Thyroid gland (tissue), 4 donors: ENCODE results near the gene KLF8. TPM values are rescaled to one million over a fixed set of nuclear protein-coding genes. Genes with fewer than 3 reads are reported as not detected.
"Not testable (repeated sequence)": the region's sequence is repeated elsewhere in the genome, so short reads cannot be mapped to it uniquely, and the experiment has no call there.

Source experiments
- DNase-seq, 2 donors: peaks; one replicate each; pipeline ENCODE4 v3.0.0-alpha.2; 2019
- H3K27ac ChIP-seq, 3 donors: fragments of 200-600 bp; sonication (generic); 1 replicate in 2 of 3; 2 replicates in 1 of 3; pipeline ENCODE4 v1.5.1; 2016 to 2019; ENCODE audit warnings: mild to moderate bottlenecking in 1 of 3, moderate library complexity in 1 of 3
- H3K27me3 ChIP-seq: fragments of 200-600 bp; sonication (generic); one replicate; pipeline ENCODE4 v1.5.1; 2019
- H3K36me3 ChIP-seq, 2 donors: fragments of 200-600 bp; sonication (generic); one replicate each; pipeline ENCODE4 v1.5.1; 2016 to 2019
- H3K4me1 ChIP-seq, 2 donors: fragments of 200-600 bp; sonication (generic); one replicate each; pipeline ENCODE4 v1.5.1; 2017 to 2019
- H3K4me3 ChIP-seq, 3 donors: fragments of 200-600 bp; sonication (generic); replicated peaks in 1 of 3; 1 replicate in 2 of 3; 2 replicates in 1 of 3; pipeline ENCODE4 v1.5.1; 2016; ENCODE audit warnings: mild to moderate bottlenecking in 1 of 3
- H3K9me3 ChIP-seq: fragments of 200-600 bp; sonication (generic); one replicate; pipeline ENCODE4 v1.5.1; 2017
- CTCF ChIP-seq, 6 experiments: fragments of 200-600 bp in 3 of 6; fragments of 450-650 bp in 3 of 6; sonication (generic) in 3 of 6; IDR thresholded peaks; one replicate each; pipeline ENCODE4 v1.5.1; 2016 to 2019; ENCODE audit warnings: antibody characterized with exemption in 6 of 6, mild to moderate bottlenecking in 2 of 6, inconsistent platforms in 1 of 6, moderate library complexity in 1 of 6
- POLR2A ChIP-seq, 2 donors: fragments of 450-650 bp; IDR thresholded peaks; one replicate each; pipeline ENCODE4 v1.6.1; 2017; ENCODE audit warnings: antibody characterized with exemption in 2 of 2, mild to moderate bottlenecking in 2 of 2, moderate library complexity in 1 of 2
- WGBS, 2 donors: methylation state at CpG; one replicate each; pipeline ENCODE4 v1.1.5; 2017; 5-methylcytosine and 5-hydroxymethylcytosine counted together
- intact Hi-C: fragments of 100-400 bp; cut with DNase I; formaldehyde crosslinking; loops from one replicate; pipeline ENCODE4 v1.15.1; 2023
- total RNA-seq, 4 donors: library from RNA; depleted of rRNA; stranded (reverse); fragments of >200 nt; gene quantifications; one replicate each; pipeline ENCODE4 v1.2.3, GENCODE V29; 2016

KLF8 gene
- 10 to 100 TPM in 3 of 4 donors, 1 to 10 TPM in 1; 9.0 to 14.3 (median 11.7) TPM for total RNA-seq

GRCh38 chrX:56232221-56233082, at the start of gene KLF8:
KLF8 (plus strand) TSS chrX:56232356; CDS start chrX:56233335, 979 bp downstream.
- H3K9me3 ChIP-seq = no peaks in the 10 kb centered on the region
- H3K27ac ChIP-seq = peak within 1 kb of the TSS; percentile 31 to 69 (median 41)
- DNase-seq = peak; percentile 57 to 61
- H3K36me3 ChIP-seq = no peaks in the 10 kb centered on the region
- peak within 1 kb of the TSS in 2 of 3 donors; percentile 25 to 44 for H3K4me3 ChIP-seq
- 1 to 2% methylated on average over 31 to 34 of the region's 38 CpGs for WGBS, 2 donors
- TF ChIP-seq CTCF (IDR thresholded peaks at IDR 0.05) (no peak), POLR2A (IDR thresholded peaks at IDR 0.05) (peak in 1 of 2 donors; percentile 25)
- intact Hi-C loops = no loop called here
- no peaks in the 10 kb centered on the region for H3K27me3 ChIP-seq
- H3K4me1 ChIP-seq = no peaks in the 10 kb centered on the region

DNA sequence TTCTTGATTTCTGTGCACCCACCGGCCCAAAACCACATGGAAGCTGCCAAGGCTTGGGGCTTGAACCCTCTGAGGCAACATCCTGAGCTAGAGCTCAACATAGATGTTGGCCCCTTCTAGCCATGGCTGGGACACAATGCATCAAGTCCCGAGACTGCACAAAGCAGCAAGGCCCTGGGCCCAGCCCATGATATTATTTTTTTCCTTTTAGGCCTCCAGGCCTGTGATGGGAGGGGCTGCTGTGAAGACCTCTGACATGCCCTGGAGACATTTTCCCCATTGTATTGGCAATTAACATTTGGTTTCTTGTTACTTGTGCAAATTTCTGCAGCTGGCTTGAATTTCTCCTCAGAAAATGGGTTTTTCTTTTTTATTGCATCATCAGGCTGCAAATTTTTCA, 25.2 kb upstream of the KLF8 start:
- H3K9me3 ChIP-seq, intact Hi-C loops, H3K27ac ChIP-seq, H3K27me3 ChIP-seq, H3K4me1 ChIP-seq, DNase-seq, H3K36me3 ChIP-seq, H3K4me3 ChIP-seq: not testable (repeated sequence)
- WGBS, 2 donors = 100% methylated on average over 1 of the region's 2 CpGs

DNA sequence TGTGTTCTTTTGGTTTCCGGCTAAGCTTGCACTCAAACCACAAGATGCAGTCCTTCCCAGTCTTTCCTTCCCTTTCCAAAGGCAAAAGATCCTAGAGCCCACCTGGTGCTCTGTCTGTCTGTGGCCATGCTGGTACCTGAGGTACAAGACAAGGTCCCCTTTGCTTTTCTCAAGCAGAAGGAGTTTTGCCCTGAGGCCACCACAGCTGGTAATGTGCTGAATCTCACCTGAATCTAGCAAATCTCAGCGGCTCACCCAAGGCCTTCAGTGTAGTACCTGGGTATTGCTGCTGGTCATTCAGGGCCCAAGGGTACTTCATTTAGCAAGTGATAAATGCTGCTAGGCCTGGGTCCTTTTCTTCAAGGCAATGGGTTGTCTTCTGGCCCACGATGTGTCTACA, 20.5 kb upstream of the KLF8 start:
- H3K27ac ChIP-seq = no peak overlapping the region
- 100% methylated on average over 1 to 3 of the region's 3 CpGs for WGBS, 2 donors
- H3K9me3 ChIP-seq = no peaks in the 10 kb centered on the region
- DNase-seq = no peak
- H3K4me1 ChIP-seq = no peaks in the 10 kb centered on the region
- intact Hi-C loops = no loop called here
- no peak overlapping the region for H3K4me3 ChIP-seq
- no peaks in the 10 kb centered on the region for H3K27me3 ChIP-seq
- no peaks in the 10 kb centered on the region for H3K36me3 ChIP-seq
- TF ChIP-seq POLR2A (IDR thresholded peaks at IDR 0.05) (no peak), CTCF (IDR thresholded peaks at IDR 0.05) (no peak)

- intact Hi-C loops = no loop called here
- no peak overlapping the region for H3K4me3 ChIP-seq
- WGBS, 2 donors = 95 to 97% methylated on average over 1 of the region's 1 CpG
- no peak for DNase-seq
- H3K36me3 ChIP-seq = no peaks in the 10 kb centered on the region
- H3K27me3 ChIP-seq = no peaks in the 10 kb centered on the region
- no peaks in the 10 kb centered on the region for H3K9me3 ChIP-seq
- H3K27ac ChIP-seq = no peak overlapping the region
- no peak for TF ChIP-seq CTCF (IDR thresholded peaks at IDR 0.05)
- TF ChIP-seq POLR2A (IDR thresholded peaks at IDR 0.05) = no peak
- no peaks in the 10 kb centered on the region for H3K4me1 ChIP-seq
Observed at GRCh38 chrX:56216332-56216731, 15.8 kb upstream of the KLF8 start.

GRCh38 chrX:56219700-56220099, 12.5 kb upstream of the KLF8 start:
- H3K27ac ChIP-seq = no peak overlapping the region
- intact Hi-C loops = no loop called here
- no peak overlapping the region for H3K4me3 ChIP-seq
- no peaks in the 10 kb centered on the region for H3K36me3 ChIP-seq
- TF ChIP-seq POLR2A (IDR thresholded peaks at IDR 0.05) (no peak), CTCF (IDR thresholded peaks at IDR 0.05) (peak in 2 of 6 experiments; percentile 7 to 13)
- DNase-seq = no peak
- 41 to 62% methylated on average over 3 to 4 of the region's 4 CpGs for WGBS, 2 donors
- no peaks in the 10 kb centered on the region for H3K9me3 ChIP-seq
- no peaks in the 10 kb centered on the region for H3K4me1 ChIP-seq
- H3K27me3 ChIP-seq = no peaks in the 10 kb centered on the region
